ENCODE measurements around the gene ASB2. TPM values are rescaled to one million over a fixed set of nuclear protein-coding genes. Genes with fewer than 3 reads are reported as not detected.

The ASB2 gene
- total RNA-seq, 2 donors from 2014 or later: 0.11 TPM; not detected in 1

DNA sequence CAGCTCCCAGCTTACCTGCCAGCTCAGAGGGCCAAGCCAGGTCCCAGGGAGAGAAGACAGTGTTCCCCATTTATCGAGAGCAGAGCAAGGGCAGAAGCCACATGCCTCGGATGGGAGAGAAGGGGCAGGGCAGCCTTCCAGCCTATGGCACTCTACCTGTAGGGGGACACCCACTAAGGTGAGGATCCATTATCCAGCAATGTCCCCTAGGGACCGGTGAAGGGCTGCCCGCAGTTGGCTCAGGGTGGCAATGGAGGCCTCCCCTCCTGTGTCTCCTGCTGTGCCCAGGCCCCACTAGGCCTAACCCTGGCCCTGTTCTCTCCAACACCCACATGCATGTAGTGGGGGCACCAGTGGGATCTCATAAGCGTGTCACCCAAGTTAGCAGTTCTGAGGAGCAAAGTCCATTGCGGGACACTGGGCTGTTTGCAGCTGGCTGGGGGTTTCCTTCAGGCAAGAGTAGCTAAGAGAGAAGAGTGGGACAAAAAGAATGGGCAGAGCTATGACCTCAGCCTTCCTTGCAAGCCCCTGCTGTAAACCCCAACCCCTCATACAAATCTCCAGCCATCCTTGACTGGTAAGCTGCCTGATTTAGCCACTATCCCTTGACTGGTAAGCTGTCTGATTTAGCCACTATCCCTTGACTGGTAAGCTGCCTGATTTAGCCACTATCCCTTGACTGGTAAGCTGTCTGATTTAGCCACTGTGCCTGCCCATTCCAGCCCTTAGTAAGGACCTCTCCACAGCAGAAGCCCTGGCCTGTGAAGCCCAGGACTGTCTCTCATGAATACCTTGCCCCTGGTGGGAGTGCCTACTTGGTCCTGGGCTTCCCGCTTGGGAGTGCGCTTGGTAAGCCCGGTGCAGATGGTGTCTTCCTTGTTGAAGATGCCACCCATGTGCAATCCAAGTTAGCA lies 5.2 kb upstream of the ASB2 start:
- H3K4me3 Mint-ChIP-seq: no peak overlapping the region
- no peaks in the 10 kb centered on the region for H3K27me3 Mint-ChIP-seq (ENCODE audit: insufficient read depth)
- no peaks in the 10 kb centered on the region for H3K27me3 ChIP-seq (ENCODE audit: control insufficient read depth, insufficient read depth, low read length, poor library complexity, severe bottlenecking)
- peak overlapping the region; percentile 78 for H3K27ac Mint-ChIP-seq
- TF ChIP-seq CTCF (conservative IDR thresholded peaks at IDR 0.05): peak; percentile 58
- H3K9me3 ChIP-seq (ENCODE audit: control insufficient read depth, low read length): no peaks in the 10 kb centered on the region
- no peak overlapping the region for H3K4me3 ChIP-seq (ENCODE audit: low read length)
- peaks cover 9% of the 10 kb centered on the region for H3K4me1 Mint-ChIP-seq
- H3K36me3 ChIP-seq (ENCODE audit: control insufficient read depth, insufficient read depth, low read length): no peaks in the 10 kb centered on the region
- H3K9ac ChIP-seq (ENCODE audit: extremely low read depth, low read length, poor library complexity, severe bottlenecking): no peak overlapping the region
- no peaks in the 10 kb centered on the region for H3K9me3 Mint-ChIP-seq
- DNase-seq: peak; percentile 65
- WGBS, 2 experiments (ENCODE audit: insufficient coverage in 1 of 2, insufficient read length in 1 of 2): 93 to 98% methylated on average over 4 to 9 of the region's 9 CpGs
- H3K27ac ChIP-seq (ENCODE audit: low read depth, low read length): no peak overlapping the region
- peaks cover 7% of the 10 kb centered on the region for H3K4me1 ChIP-seq (ENCODE audit: control insufficient read depth, insufficient read depth, low read length)
- H3K36me3 Mint-ChIP-seq (ENCODE audit: low read depth): no peaks in the 10 kb centered on the region

- Histone ChIP-seq H3K9me3 (ENCODE audit: control insufficient read depth, low read length) (no peaks in the 10 kb centered on the region), H3K36me3 (ENCODE audit: control insufficient read depth, insufficient read depth, low read length) (no peaks in the 10 kb centered on the region), H3K27me3 (ENCODE audit: control insufficient read depth, insufficient read depth, low read length, poor library complexity, severe bottlenecking) (no peaks in the 10 kb centered on the region), H3K9ac (ENCODE audit: extremely low read depth, low read length, poor library complexity, severe bottlenecking) (no peak overlapping the region), H3K4me3 (ENCODE audit: low read length) (no peak overlapping the region), H3K4me1 (ENCODE audit: control insufficient read depth, insufficient read depth, low read length) (peaks cover 7% of the 10 kb centered on the region), H3K27ac (ENCODE audit: low read depth, low read length) (no peak overlapping the region)
- DNase-seq: no peak
- Mint-ChIP-seq H3K4me3 (no peak overlapping the region), H3K27ac (no peak overlapping the region), H3K9me3 (no peaks in the 10 kb centered on the region), H3K27me3 (ENCODE audit: insufficient read depth) (no peaks in the 10 kb centered on the region), H3K36me3 (ENCODE audit: low read depth) (no peaks in the 10 kb centered on the region), H3K4me1 (peaks cover 9% of the 10 kb centered on the region)
- no peak for TF ChIP-seq CTCF (conservative IDR thresholded peaks at IDR 0.05)
- WGBS, 2 experiments (ENCODE audit: insufficient coverage in 1 of 2, insufficient read length in 1 of 2): 91% methylated on average over 8 to 11 of the region's 11 CpGs
Observed at GRCh38 chr14:93980456-93981201, 4.3 kb upstream of the ASB2 start.

GRCh38 chr14:93978735-93979134 lies 2.4 kb upstream of the ASB2 start:
- H3K4me3 Mint-ChIP-seq: no peak overlapping the region
- no peaks in the 10 kb centered on the region for H3K9me3 Mint-ChIP-seq
- H3K27me3 ChIP-seq (ENCODE audit: control insufficient read depth, insufficient read depth, low read length, poor library complexity, severe bottlenecking): no peaks in the 10 kb centered on the region
- no peak overlapping the region for H3K9ac ChIP-seq (ENCODE audit: extremely low read depth, low read length, poor library complexity, severe bottlenecking)
- H3K4me1 Mint-ChIP-seq: peaks cover 6% of the 10 kb centered on the region
- DNase-seq: no peak
- 83 to 86% methylated on average over 2 to 4 of the region's 4 CpGs for WGBS, 2 experiments (ENCODE audit: insufficient coverage in 1 of 2, insufficient read length in 1 of 2)
- H3K27me3 Mint-ChIP-seq (ENCODE audit: insufficient read depth): peaks cover 3% of the 10 kb centered on the region
- no peaks in the 10 kb centered on the region for H3K36me3 Mint-ChIP-seq (ENCODE audit: low read depth)
- H3K4me1 ChIP-seq (ENCODE audit: control insufficient read depth, insufficient read depth, low read length): peaks cover under 1% of the 10 kb centered on the region
- no peaks in the 10 kb centered on the region for H3K9me3 ChIP-seq (ENCODE audit: control insufficient read depth, low read length)
- TF ChIP-seq CTCF (conservative IDR thresholded peaks at IDR 0.05): no peak
- H3K4me3 ChIP-seq (ENCODE audit: low read length): no peak overlapping the region
- H3K27ac ChIP-seq (ENCODE audit: low read depth, low read length): no peak overlapping the region
- no peaks in the 10 kb centered on the region for H3K36me3 ChIP-seq (ENCODE audit: control insufficient read depth, insufficient read depth, low read length)
- no peak overlapping the region for H3K27ac Mint-ChIP-seq
